Kidney capillary endothelial cell (primary cell): Measurements from ENCODE around the gene DOK7.
"Not testable (repeated sequence)": the region's sequence is repeated elsewhere in the genome, so short reads cannot be mapped to it uniquely, and the experiment has no call there.

ENCODE experiments used
- DNase-seq: peaks from one replicate; pipeline ENCODE4 v3.0.0-alpha.2; 2018; ENCODE audit warnings: low spot score

The DOK7 gene

DNA sequence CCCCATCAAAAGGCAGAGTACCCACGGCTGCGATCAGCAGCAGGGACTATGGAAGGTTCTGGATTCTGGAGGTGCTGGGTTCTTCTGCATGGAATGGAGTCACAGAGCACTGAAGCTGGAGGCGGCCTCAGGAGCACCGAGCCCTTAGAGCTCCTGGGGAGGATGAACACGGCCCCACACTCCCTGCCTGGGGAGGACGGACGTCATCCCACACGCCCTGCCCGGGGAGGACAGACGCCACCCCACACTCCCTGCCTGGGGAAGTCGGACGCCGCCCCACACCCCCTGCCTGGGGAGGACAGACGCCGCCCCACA, 59.2 kb downstream of the DOK7 start:
- no peak for DNase-seq

DNA sequence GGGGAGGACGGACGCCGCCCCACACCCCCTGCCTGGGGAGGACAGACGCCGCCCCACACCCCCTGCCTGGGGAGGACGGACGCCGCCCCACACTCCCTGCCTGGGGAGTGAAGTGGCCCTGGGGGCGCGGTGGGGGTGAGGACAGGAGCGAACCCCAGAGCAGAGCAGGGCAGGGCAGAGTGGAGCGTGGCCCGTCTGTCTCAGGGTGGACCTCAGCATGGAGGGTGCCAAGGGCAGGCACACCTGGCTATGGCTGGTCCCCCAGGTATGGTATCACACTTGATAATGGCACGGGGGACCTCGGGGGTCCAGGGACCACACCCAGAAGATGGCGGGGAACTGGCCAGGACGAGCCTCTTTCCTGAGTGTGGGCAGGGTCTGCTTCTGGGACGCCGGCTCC, 59.5 kb downstream of the DOK7 start:
- no peak for DNase-seq

DNA sequence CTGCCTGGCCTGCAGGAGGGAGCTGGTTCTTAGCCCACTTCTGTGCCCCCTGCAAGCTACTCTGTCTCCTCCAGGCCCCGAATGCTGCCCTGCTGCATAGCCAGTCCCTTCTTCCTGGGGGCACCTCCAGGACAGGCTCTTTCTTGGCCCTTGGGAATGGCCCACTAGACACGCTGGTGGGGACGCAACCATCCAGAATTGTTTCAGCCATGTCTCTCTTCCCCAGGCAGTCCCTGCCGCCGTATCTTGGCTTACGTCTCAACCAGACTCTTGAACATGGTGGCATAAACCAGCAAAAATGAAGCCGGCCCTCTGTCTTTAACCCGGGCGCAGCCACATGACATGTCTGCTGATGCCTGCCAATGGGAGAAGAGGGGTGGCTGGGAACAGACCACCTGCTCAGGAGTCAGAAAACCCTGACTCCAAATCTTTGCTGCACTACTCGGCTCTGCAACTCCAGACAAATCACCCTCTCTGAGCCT, 60.1 kb downstream of the DOK7 start:
- DNase-seq, result no peak

DNA sequence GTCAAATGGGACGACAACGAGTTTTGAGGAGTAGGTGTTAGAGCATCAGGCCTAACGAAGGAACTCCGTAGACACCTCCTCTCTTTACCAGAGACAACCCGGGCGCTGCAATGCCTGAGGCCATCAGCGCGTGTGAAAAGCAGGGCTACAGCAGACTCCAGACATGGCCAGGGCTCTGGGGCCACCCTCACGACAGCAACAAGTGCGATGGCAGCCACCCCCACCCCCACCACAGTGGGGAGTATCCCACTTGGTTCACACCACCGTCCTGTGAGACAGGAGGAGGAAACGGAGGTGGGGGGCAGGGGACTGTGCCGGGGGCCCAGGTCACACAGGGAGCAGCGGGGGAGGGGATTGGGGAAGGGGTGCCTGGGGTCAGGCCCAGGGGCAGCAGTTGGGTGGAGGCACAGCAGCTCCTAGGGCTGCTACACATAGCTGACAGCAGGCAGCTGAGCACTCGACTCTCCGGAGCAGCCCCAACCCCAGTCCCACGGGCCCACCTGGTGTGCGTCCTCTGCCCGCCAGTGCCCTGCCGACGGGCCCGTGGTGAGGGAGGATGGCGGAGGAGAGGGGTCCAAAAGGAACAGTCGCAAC, 60.6 kb downstream of the DOK7 start:
- DNase-seq, result no peak

DNA sequence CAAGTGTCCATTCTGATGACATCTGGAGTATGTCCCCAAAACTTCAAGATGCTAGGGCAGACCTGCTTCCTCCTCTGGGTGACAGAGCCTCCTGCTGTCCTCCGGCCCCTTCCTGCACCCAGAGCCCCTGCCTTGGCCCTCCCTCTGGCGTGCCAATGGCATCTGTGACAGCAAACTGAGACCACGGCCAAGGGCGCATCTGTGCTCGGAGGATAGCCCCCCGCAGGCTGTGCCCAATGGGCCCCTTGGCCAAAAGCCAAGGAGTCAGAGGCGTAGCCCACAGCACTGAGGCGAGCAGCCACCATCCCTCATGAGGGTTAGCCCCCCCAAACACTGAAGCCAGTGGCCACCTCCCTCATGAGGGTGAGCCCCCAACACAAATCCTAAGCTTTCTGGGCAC, 61.2 kb downstream of the DOK7 start:
- DNase-seq, result no peak

DNA sequence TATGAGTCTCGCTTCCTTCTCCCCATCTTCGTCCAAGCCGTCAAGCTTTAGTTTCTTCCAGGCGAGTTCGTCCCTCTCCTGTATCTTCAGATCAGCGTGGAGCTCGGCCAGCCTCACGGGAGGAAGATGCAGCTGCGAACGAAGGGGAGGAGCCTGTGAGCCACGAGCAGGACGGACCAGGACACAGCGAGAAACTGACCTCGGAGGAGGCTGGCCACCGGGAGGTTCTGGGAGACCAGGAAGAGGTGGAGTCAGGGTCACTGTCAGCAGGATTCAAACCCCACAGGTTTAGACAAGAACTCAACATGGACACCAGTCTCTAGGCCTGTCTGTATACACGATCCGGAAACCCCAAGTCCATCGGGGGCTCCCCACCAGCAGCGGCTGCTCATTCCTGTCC, 61.8 kb downstream of the DOK7 start:
- DNase-seq, result no peak

DNA sequence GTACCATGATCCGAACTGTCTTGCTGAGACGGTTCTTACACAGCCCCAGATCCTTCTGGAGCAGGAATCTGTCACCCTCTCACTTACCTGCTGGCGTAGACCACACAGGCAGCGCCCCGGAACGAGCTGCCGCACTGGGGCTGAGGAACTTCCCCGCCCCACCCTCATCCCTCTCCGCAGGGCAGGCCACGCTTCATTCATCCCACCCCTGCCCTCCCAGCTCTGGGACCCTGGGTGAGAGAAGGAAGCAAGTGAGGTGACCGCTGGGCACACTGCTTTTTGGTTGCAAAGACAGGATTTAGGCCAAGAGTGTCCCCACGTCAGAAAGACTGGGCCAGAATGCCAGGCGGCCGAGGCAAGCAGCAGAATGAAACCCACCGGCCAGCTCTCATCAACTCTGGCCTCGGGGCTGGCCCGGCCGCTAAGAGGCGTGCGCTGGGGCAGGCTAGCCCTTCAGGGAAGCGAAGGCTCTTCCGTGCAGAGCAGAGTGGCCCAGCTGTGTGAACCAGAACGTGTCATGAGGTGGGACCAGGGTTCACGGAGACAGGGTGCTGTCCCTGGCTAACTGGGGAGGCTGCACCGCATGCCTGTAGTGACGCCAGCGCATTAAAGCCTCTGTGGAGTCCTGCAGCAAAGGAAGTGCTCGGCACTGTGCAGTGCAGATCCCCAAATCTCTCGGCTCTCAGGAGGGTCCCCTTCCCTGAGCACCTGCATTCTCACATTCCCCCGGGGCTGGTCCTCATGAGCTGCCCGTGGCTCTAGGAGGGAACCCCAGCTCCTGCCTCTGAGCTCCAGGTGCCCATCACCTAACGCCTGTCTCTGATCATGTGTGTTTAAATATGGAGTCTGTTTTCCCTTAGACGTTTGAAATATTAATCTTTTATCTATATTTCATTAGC, 62.7 kb downstream of the DOK7 start:
- no peak for DNase-seq

DNA sequence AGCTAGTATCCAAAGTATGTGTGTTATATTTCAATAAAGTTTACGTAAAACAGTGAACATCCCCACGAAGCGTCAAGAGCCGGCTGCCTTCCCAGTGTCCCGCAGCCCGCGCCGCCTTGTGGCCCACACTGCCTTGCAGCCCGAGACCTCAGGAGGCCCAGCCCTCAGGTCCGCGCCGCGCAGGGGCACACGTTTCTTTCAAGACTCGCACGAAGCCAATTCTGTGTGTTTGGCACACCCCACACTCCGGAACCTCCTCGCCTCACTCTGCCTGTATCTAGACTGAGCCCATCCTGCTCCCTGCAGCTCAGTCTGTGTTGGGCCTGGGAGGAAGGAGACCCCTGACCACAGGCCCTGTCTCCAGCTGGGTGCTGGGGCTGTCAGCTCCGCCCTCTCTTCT, 63.4 kb downstream of the DOK7 start:
- no peak for DNase-seq

DNA sequence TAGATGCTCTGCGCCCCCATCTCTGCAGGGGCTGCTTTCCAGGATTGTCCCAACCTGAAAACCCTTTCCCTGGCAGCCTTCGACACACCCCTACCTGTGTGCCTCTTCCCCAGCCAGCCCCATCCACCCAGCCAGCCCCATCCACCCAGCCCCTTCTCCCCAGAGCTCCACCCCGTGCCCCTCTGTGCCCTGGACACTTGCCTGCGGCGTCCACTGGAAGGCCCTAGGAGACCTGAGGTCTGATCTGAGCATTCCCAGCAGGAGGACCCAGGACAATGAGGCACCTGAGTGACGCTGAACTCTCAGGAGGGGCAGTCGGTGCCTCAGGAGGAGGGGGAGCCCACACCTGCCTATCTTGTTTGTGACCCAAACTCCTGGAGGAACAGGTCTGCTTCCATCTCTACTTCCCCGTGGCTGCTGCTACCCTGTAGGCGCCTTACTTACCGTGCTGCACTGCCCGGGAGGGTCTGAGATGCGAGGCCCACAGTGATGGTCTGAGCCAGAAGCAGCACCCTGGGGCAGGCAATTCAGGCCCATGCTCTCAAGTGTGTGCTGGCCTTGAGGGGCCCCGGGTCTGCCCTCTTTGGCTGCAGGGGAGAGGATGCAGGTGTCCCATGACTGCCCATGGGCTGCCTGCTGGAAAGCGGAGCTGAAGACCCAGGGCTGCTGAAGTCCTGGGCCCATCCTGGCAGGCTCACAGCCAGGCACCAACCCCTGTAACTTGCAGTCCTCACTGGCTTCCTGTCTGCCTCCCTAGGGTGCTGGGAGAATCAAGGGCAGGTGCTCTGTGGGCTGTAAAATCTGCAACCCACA, 64.2 kb downstream of the DOK7 start:
- no peak for DNase-seq

DNA sequence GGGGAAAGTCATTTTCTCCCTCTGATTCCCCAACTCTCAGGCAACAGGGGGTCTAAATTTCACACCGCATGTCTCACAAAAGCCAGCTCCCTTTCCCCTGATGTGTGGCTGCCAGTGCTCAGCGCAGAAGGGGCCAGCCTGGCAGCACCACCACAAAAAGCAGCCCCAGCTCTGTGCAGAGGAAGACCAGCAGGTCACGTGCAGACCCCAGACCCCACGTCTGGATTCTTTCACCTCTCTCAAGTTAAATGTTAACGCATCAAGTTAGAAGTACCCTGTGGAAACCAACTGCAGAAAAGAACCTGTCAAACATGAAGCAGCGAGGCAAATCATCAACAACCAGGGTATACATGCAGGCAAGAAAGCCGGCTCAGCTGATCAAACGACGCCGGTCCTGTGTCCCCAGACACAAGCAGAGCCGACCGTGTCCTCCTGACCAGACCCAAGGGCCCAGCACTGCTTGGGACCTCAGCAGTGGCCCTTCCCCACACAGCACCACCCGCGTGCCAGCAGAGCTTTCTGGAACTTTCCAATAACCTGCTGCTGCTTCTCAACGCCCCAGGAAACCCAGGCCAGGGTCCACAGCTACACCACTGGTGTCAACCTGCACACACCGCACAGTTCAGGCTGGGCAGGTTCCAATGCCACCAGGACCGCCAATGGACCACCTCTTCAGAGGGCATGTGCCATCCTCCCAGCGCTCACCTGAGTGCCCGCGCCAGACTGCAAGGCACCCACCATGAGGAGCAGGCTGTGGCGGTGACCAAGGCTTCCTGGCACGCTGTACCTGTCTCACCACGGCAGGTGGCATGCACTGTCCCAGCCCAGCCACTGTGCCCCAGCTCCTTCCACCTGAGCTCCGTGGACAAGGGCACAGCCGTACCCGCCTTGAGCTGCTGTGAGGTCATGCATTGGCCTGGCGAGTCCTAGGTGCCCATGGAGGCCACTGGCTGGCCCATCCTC, 65.1 kb downstream of the DOK7 start:
- DNase-seq, result no peak

DNA sequence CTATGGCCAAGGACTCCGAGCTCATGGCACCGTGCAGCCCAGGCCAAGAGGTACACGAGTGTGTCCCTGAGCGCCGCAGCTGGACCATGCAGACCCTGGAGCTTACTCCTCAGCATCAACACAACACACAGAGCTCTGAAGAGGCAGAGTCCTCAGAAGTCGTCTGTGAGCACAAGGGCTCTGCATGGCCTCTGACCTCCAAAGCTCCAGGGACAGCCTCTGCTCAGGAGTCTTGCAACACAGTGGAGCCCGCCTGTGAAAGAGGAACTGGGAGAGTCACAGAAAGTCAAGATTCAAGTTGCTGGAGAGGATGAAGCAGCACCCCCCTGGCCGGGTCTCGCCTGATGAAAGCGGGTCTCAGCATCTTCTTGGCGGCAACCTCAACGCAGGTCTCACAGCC, 66.3 kb downstream of the DOK7 start:
- DNase-seq, result no peak

DNA sequence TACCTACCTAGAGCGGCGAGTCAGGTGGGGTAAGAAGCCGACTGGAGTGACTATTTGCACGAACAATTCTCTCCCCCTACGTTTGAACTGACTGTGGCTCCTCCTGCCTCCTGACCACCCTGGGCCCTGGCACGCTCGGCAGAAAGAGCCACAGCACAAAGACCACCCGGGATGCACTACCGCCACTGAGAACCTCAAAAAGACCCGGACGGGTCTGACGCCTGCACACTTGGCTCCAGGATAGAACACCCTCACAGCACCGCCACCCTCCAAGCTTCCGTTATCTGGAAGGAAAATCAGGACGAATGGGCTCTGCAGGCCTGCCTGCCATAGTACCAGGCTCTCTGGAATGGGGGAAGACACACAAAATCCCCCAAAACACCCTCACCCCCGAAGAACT, 66.9 kb downstream of the DOK7 start:
- DNase-seq, result no peak

DNA sequence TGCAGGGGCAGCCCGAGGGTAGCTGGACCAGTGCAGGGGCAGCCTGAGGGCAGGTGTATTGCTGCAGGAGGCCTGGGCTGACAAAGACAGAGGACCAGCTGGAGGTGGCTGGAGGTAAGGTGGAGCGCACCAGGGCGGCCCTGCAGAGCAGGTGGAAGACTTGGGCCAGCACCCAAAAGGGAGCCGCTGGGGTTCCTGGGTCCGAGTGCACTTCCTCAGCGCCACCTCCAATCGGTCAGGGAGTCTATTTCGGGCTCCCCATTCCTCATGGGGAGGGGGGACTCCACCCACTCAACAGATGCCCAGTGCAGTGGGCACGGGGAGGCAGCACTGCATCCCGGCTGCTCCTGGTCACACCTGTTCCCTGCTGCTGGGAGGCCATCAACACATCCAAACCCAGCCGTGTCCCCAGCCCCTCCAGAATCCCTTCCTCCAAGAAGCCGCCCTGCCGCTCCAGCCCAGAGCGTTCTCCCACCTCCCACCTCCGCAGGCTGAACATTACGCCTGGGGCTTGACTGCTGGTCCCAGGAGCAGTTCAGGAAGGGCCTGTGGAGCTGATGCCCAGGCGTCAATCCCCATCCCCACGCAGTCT, 67.7 kb downstream of the DOK7 start:
- DNase-seq, result no peak

DNA sequence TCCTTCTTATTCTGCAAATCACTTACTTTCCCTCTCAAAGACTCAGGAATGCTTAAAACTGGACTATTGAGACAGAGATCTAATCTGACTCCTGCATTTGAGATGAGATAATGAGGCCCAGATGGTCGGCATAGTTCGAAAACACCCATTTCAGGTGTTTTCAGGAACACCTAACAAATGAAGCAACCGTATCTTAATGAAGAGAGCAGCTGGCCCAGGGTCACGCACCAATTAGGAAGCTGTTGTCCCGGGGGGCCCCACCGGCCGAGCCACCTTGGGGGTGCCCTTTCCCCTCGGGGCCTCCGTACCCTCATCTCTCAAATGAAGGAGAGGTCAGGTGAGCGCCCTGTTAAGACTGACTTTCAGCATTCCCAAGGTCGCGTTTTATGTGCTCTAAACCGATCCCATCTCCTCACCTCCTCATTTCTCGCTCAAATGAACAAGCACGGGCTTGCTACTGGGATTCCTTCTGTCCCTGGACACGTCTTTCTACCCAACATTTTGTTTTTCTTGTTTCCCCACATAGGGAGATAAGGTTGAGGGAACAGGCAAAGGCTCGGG, 68.3 kb downstream of the DOK7 start:
- DNase-seq, result no peak

DNA sequence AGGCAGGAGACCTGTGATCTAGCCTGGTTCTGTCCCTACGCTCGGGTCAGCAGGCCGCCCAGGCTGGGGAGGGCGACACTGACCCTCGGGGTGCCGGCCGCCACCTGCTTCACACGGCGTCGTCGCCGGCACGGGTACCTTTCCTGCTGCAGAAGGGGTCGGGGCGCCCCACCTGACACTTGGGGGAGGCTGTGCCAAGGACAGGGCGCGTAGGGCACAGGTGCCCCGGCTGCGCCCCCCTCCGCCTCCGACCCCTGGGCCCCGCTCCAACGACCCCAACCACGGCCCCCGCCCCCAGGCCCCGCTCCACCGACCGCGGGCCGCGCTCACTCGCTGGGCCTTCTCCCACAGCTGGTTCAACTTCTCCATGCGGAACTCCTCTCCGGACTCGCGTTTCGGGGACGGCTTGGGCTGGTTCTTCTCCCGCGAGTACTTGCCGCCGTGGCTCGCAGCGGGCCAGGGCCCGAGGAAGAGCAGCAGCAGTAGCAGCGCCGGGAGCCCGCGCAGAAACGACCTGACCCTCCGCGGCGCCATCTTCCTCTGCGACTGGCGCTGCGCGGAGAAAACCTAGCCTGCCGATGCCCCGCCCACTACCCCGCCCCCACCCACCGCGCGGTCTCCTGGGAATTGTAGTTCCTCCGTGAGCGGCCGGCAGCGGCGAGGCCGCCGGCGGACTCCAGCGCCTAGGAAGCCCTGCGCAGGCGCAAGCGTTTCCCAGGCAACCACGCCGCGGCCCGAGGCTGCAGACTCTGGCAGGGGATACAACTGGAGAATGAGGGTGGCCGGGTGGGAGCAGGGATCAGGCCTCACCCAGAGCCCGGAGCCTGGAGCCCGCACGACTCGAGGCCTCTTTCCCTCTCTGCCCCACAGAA, 69.0 kb downstream of the DOK7 start, which contains the start of gene LRPAP1:
LRPAP1 (minus strand) TSS at position 544 of the 872 bp plus-strand sequence; CDS start at position 534, 10 bp downstream.
- peak; percentile 83 for DNase-seq

DNA sequence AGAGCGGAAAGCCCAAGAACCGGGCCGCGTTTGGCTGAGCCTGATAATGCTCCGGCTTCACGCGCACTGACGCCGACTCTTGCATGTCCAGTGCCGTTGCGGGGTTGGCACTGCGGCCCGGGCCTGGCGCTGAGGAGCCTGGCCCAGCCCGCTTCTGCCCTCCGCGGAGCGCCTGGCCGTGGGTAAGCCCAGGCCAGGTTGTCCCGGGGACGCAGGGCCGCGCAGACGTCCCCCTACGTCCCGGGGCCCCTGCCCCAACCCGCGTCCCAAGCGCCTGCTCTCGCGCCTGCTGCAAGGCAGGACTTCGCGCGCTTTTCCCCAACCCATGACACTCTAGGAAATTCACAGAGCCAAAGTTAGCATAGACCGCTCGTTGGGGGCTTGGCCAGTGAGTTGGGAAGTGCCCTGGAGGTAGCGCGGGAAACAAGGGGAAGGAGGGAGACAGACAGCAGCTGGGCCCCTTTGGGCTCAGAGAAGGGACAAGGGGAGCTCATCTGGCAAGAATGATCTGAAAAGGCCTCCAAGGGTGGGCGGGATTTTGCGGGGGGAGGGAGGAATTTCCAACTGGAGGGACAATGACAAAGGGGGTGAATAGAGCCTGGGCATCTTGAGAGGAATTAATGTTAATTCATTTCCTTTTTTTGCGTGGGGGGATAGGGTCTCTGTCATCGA, 69.8 kb downstream of the DOK7 start:
- DNase-seq, result no peak

DNA sequence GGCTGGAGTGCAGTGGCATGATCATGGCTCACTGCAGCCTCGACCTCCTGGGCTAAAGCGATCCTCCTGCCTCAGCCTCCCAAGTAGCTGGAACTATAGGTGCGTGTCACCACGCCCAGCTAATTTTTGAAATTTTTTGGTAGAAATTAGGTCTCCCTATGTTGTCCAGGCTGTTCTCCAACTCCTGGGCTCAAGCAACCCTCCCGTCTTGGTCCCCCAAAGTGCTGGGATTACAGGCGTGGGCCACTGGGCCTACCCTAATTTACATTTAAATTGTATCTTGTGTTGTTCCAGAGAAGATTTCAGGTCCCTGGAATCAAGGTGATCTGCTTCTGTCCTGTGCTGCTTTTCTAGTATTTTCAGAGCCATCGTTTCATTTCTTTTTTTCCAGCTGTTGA, 70.3 kb downstream of the DOK7 start:
- no peak for DNase-seq

DNA sequence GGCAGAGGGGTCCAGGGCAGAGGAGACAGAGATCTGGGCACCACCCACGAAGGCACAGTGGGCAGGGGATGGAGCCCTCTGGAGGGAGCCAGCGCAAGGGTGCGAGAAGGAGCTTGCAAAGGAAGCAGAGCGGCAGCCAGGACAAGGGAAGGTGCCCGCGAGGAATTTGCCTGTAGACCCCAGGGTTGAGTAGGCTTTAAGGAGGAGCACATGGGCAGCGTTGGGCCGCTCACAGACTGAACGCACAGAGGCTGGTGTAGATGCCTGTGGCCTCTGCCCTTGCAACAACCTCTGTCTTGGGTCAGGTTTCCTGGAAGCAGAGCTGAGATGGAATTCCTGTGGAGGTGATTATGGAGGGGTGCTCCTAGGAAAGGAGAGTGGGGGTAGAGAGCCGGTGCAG, 72.7 kb downstream of the DOK7 start:
- not testable (repeated sequence) for DNase-seq

DNA sequence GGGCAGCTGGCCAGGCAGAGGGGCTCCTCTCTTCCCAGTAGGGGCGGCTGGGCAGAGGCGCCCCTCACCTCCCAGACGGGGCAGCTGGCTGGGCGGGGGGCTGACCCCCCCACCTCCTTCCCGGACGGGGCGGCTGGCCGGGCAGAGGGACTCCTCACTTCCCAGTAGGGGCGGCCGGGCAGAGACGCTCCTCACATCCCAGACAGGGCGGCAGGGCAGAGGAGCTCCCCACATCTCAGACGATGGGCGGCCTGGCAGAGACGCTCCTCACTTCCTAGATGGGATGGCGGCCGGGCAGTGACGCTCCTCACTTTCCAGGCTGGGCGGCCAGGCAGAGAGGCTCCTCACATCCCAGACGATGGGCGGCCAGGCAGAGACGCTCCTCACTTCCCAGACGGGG, 75.8 kb downstream of the DOK7 start:
- not testable (repeated sequence) for DNase-seq
